CD4-positive, alpha-beta T cell (primary cell): ENCODE measurements around the gene PEBP1. TPM values are rescaled to one million over a fixed set of nuclear protein-coding genes. Genes with fewer than 3 reads are reported as not detected.

Experiments
- ATAC-seq: fragments of 200-7000 bp; cut with Tn5 transposase; one replicate; pipeline ENCODE4 v1.10.0; 2022; ENCODE audit warnings: mild to moderate bottlenecking; ENCODE audit not compliant: poor library complexity
- CTCF ChIA-PET: fragments of 350-600 bp; sonication (Branson Sonifier 250); formaldehyde crosslinking; loops from one replicate; lab custom pipeline; 2021; ENCODE audit warnings: antibody characterized with exemption, inconsistent platforms; lab: Charles Lee
- POLR2A ChIA-PET: fragments of 350-600 bp; sonication (Branson Sonifier 250); formaldehyde crosslinking; loops from one replicate; lab custom pipeline; 2021; ENCODE audit warnings: antibody characterized with exemption, inconsistent platforms; lab: Charles Lee
- DNase-seq, 14 experiments: peaks; one replicate each; pipeline ENCODE4 v3.0.0-alpha.2; 2013 to 2020; ENCODE audit warnings: mixed read lengths in 2 of 14
- H3K27ac ChIP-seq, 2 donors: one replicate each; pipeline versions ENCODE4 v1.5.1 to v1.7.0; 2013; ENCODE audit warnings: low read length in 2 of 2, low read depth in 1 of 2, mild to moderate bottlenecking in 1 of 2
- H3K27me3 ChIP-seq, 2 experiments: 1 replicate in 1 of 2; 2 replicates in 1 of 2; pipeline versions ENCODE4 v1.6.1 to v1.7.0; 2013; ENCODE audit warnings: low read length in 2 of 2, control low read depth in 1 of 2, mild to moderate bottlenecking in 1 of 2, moderate library complexity in 1 of 2; ENCODE audit not compliant: insufficient read depth in 2 of 2, control insufficient read depth in 1 of 2
- H3K36me3 ChIP-seq: one replicate; pipeline ENCODE4 v1.6.1; 2013; ENCODE audit warnings: low read length, control low read depth; ENCODE audit not compliant: insufficient read depth
- H3K4me1 ChIP-seq: one replicate; pipeline ENCODE4 v1.6.1; 2013; ENCODE audit warnings: low read length, control low read depth; ENCODE audit not compliant: insufficient read depth
- H3K4me3 ChIP-seq: one replicate; pipeline ENCODE4 v1.5.1; 2013; ENCODE audit warnings: mild to moderate bottlenecking, low read length, moderate library complexity
- H3K9me3 ChIP-seq, 2 experiments: 1 replicate in 1 of 2; 2 replicates in 1 of 2; pipeline versions ENCODE4 v1.6.1 to v1.7.0; 2013; ENCODE audit warnings: low read length in 2 of 2, mild to moderate bottlenecking in 2 of 2, control low read depth in 1 of 2, moderate library complexity in 1 of 2; ENCODE audit not compliant: control insufficient read depth in 1 of 2, insufficient read depth in 1 of 2
- H3K27ac Mint-ChIP-seq: one replicate; pipeline ENCODE4 v1.8.0; 2020; ENCODE audit warnings: mixed read lengths
- H3K27me3 Mint-ChIP-seq: one replicate; pipeline ENCODE4 v1.8.0; 2021; ENCODE audit warnings: mixed read lengths
- H3K36me3 Mint-ChIP-seq: one replicate; pipeline ENCODE4 v1.8.0; 2021; ENCODE audit warnings: low read depth, mixed read lengths
- H3K4me1 Mint-ChIP-seq: one replicate; pipeline ENCODE4 v1.8.0; 2021; ENCODE audit warnings: low read depth, mixed read lengths
- H3K4me3 Mint-ChIP-seq: one replicate; pipeline ENCODE4 v1.8.0; 2020; ENCODE audit warnings: mild to moderate bottlenecking, mixed read lengths
- H3K9me3 Mint-ChIP-seq: one replicate; pipeline ENCODE4 v1.8.0; 2020; ENCODE audit warnings: mixed read lengths
- intact Hi-C, 2 experiments: fragments of 100-400 bp; cut with DNase I in 1 of 2; cut with micrococcal nuclease in 1 of 2; formaldehyde crosslinking; loops; one replicate each; pipeline versions ENCODE4 v1.15.1 to v1.9.0; 2023 to 2025; cut with DNase I, micrococcal nuclease
- total RNA-seq, 174 experiments: library from RNA in 2 of 174; stranded (reverse) in 2 of 174; gene quantifications; one replicate each; pipeline ENCODE4 v1.2.3 and lab custom pipeline; 2021 to 2026
- TF ChIP-seq, protein P1 (sequence below): fragments of 200-600 bp; IDR thresholded peaks from one replicate; pipeline ENCODE4 v1.8.0; 2022; ENCODE audit warnings: antibody characterized with exemption, mild to moderate bottlenecking

Gene PEBP1
- total RNA-seq, 2 experiments from 2014 or later, result 116 to 119 TPM

- Mint-ChIP-seq H3K27ac (no peak overlapping the region), H3K4me3 (no peak overlapping the region), H3K9me3 (no peaks in the 10 kb centered on the region), H3K36me3 (peaks cover 78% of the 10 kb centered on the region), H3K27me3 (no peaks in the 10 kb centered on the region), H3K4me1 (no peaks in the 10 kb centered on the region)
- CTCF ChIA-PET, result interaction anchor here (1.0 kb wide), 1 partner anchor 8 kb away, joined by 3 read pairs; no protein-coding TSS in a partner anchor
- ATAC-seq (no peak), DNase-seq (peak in 3 of 14 experiments; percentile 16 to 37 (median 36))
- POLR2A ChIA-PET, result no interaction called here
- no peak overlapping the region for H3K4me3 ChIP-seq
- H3K27ac ChIP-seq, result no peak overlapping the region
- H3K4me1 ChIP-seq, result no peaks in the 10 kb centered on the region
- H3K9me3 ChIP-seq, result no peaks in the 10 kb centered on the region
- H3K27me3 ChIP-seq, result no peaks in the 10 kb centered on the region
- intact Hi-C loops, result no loop called here
- peaks cover 79% of the 10 kb centered on the region for H3K36me3 ChIP-seq
- TF ChIP-seq, protein P1, sequence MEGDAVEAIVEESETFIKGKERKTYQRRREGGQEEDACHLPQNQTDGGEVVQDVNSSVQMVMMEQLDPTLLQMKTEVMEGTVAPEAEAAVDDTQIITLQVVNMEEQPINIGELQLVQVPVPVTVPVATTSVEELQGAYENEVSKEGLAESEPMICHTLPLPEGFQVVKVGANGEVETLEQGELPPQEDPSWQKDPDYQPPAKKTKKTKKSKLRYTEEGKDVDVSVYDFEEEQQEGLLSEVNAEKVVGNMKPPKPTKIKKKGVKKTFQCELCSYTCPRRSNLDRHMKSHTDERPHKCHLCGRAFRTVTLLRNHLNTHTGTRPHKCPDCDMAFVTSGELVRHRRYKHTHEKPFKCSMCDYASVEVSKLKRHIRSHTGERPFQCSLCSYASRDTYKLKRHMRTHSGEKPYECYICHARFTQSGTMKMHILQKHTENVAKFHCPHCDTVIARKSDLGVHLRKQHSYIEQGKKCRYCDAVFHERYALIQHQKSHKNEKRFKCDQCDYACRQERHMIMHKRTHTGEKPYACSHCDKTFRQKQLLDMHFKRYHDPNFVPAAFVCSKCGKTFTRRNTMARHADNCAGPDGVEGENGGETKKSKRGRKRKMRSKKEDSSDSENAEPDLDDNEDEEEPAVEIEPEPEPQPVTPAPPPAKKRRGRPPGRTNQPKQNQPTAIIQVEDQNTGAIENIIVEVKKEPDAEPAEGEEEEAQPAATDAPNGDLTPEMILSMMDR, result no peak
Observed at GRCh38 chr12:118175823-118176447, 40.0 kb downstream of the PEBP1 start.

GRCh38 chr12:118183155-118183554 lies 47.2 kb downstream of the PEBP1 start:
- no peak for ATAC-seq
- intact Hi-C loops, result loop anchor here in 1 of 2 experiments (10.0 kb wide), 1 partner anchor 1362 kb away; no protein-coding TSS in a partner anchor
- no peaks in the 10 kb centered on the region for H3K4me1 ChIP-seq
- H3K36me3 Mint-ChIP-seq, result peaks cover 46% of the 10 kb centered on the region
- H3K9me3 Mint-ChIP-seq, result no peaks in the 10 kb centered on the region
- POLR2A ChIA-PET, result interaction anchor here (1.4 to 3.2 kb wide), 2 partner anchors 190 to 193 kb away, joined by 4 to 13 read pairs; partner anchors contain the start of genes SUDS3 and TAOK3
- no peaks in the 10 kb centered on the region for H3K9me3 ChIP-seq
- no peak overlapping the region for H3K27ac Mint-ChIP-seq
- H3K36me3 ChIP-seq, result peaks cover 39% of the 10 kb centered on the region
- H3K27me3 Mint-ChIP-seq, result no peaks in the 10 kb centered on the region
- no peak for DNase-seq
- peaks cover 41% of the 10 kb centered on the region for H3K4me1 Mint-ChIP-seq
- H3K4me3 ChIP-seq, result no peak overlapping the region
- H3K27me3 ChIP-seq, result no peaks in the 10 kb centered on the region
- H3K27ac ChIP-seq, result peak overlapping the region in 1 of 2 donors; percentile 13
- no peak overlapping the region for H3K4me3 Mint-ChIP-seq
- CTCF ChIA-PET, result interaction anchor here (0.7 to 1.8 kb wide), 2 partner anchors 47 to 193 kb away, joined by 3 to 11 read pairs; partner anchors contain the start of genes PEBP1 and SUDS3
- TF ChIP-seq, protein P1, result no peak

- TF ChIP-seq, protein P1, result no peak
- intact Hi-C loops, result loop anchor here in 1 of 2 experiments (1.0 to 10.0 kb wide), 2 partner anchors 191 to 1361 kb away; no protein-coding TSS in a partner anchor
- Mint-ChIP-seq H3K36me3 (peaks cover 47% of the 10 kb centered on the region), H3K27me3 (no peaks in the 10 kb centered on the region), H3K4me1 (peaks cover 41% of the 10 kb centered on the region), H3K9me3 (no peaks in the 10 kb centered on the region), H3K4me3 (no peak overlapping the region), H3K27ac (no peak overlapping the region)
- Histone ChIP-seq H3K27ac (no peak overlapping the region), H3K36me3 (peaks cover 39% of the 10 kb centered on the region), H3K27me3 (no peaks in the 10 kb centered on the region), H3K4me3 (no peak overlapping the region), H3K9me3 (no peaks in the 10 kb centered on the region), H3K4me1 (no peaks in the 10 kb centered on the region)
- no peak for ATAC-seq
- CTCF ChIA-PET, result interaction anchor here (1.0 to 1.8 kb wide), 2 partner anchors 8 to 192 kb away, joined by 3 to 11 read pairs; partner anchors contain the start of gene SUDS3
- POLR2A ChIA-PET, result interaction anchor here (0.5 to 3.2 kb wide), 4 partner anchors 44 to 192 kb away, joined by 3 to 13 read pairs (median 4); partner anchors contain the start of genes PEBP1, SUDS3 and TAOK3
- DNase-seq, result no peak
Observed at GRCh38 chr12:118183711-118184110, 47.8 kb downstream of the PEBP1 start.
